ENCODE results near the gene FRMPD1.
A peak's percentile ranks its signal among the peaks of the same experiment; 100 is the strongest.
"Not testable (repeated sequence)": the region's sequence is repeated elsewhere in the genome, so short reads cannot be mapped to it uniquely, and the experiment has no call there.

Gene FRMPD1

GRCh38 chr9:37746448-37747270 lies 95.9 kb downstream of the FRMPD1 start:
- no peak overlapping the region for H3K27ac ChIP-seq
- TF ChIP-seq ZFX (IDR thresholded peaks at IDR 0.05; ENCODE audit: borderline replicate concordance) (no peak), CTCF (IDR thresholded peaks at IDR 0.05) (no peak)

GRCh38 chr9:37747271-37747753 lies 96.6 kb downstream of the FRMPD1 start:
- H3K27ac ChIP-seq: no peak overlapping the region
- peak; percentile 95 for TF ChIP-seq CTCF (IDR thresholded peaks at IDR 0.05)
- TF ChIP-seq ZFX (IDR thresholded peaks at IDR 0.05; ENCODE audit: borderline replicate concordance): no peak

- H3K27ac ChIP-seq: no peak overlapping the region
- TF ChIP-seq ZFX (IDR thresholded peaks at IDR 0.05; ENCODE audit: borderline replicate concordance) (no peak), CTCF (IDR thresholded peaks at IDR 0.05) (no peak)
These were observed 98.4 kb downstream of the FRMPD1 start for GRCh38 chr9:37749129-37749528.

GRCh38 chr9:37751186-37751585 lies 100.4 kb downstream of the FRMPD1 start:
- no peak overlapping the region for H3K27ac ChIP-seq
- no peak for TF ChIP-seq CTCF (IDR thresholded peaks at IDR 0.05)
- TF ChIP-seq ZFX (IDR thresholded peaks at IDR 0.05; ENCODE audit: borderline replicate concordance): no peak

- H3K27ac ChIP-seq: not testable (repeated sequence)
These were observed 101.0 kb downstream of the FRMPD1 start for GRCh38 chr9:37751704-37752103.

GRCh38 chr9:37752112-37752511 lies 101.4 kb downstream of the FRMPD1 start:
- not testable (repeated sequence) for H3K27ac ChIP-seq

GRCh38 chr9:37752642-37753488 lies 102.1 kb downstream of the FRMPD1 start:
- H3K27ac ChIP-seq: peak overlapping the region; percentile 50
- TF ChIP-seq ZFX (IDR thresholded peaks at IDR 0.05; ENCODE audit: borderline replicate concordance) (no peak), CTCF (IDR thresholded peaks at IDR 0.05) (no peak)

Measured in 22Rv1 (cell line).